Fibroblast of skin of left quadriceps (primary cell): ENCODE data around the gene ROBO1.

Experiments
- DNase-seq, 2 experiments: peaks; one replicate each; pipeline ENCODE4 v3.0.0-alpha.2; 2013; ENCODE audit warnings: low read depth in 2 of 2

Gene ROBO1

GRCh38 chr3:78848392-78849288 lies 919.2 kb downstream of the ROBO1 start:
- no peak for DNase-seq

GRCh38 chr3:78847603-78848002 lies 920.2 kb downstream of the ROBO1 start:
- DNase-seq: no peak

- DNase-seq: no peak
Observed at GRCh38 chr3:78847203-78847602, 920.6 kb downstream of the ROBO1 start.

GRCh38 chr3:78846718-78847117 lies 921.1 kb downstream of the ROBO1 start:
- peak in 1 of 2 experiments; percentile 32 for DNase-seq

- no peak for DNase-seq
Observed at GRCh38 chr3:78845605-78846004, 922.2 kb downstream of the ROBO1 start.

GRCh38 chr3:78844307-78844706 lies 923.5 kb downstream of the ROBO1 start:
- DNase-seq: no peak

GRCh38 chr3:78839693-78840092 lies 928.1 kb downstream of the ROBO1 start:
- DNase-seq: no peak

- DNase-seq: no peak
Observed at GRCh38 chr3:78838362-78838761, 929.4 kb downstream of the ROBO1 start.

- DNase-seq: no peak
Observed at GRCh38 chr3:78834910-78835309, 932.9 kb downstream of the ROBO1 start.

- DNase-seq: no peak
Observed at GRCh38 chr3:78832785-78833204, 935.0 kb downstream of the ROBO1 start.

- DNase-seq: no peak
Observed at GRCh38 chr3:78831446-78831972, 936.3 kb downstream of the ROBO1 start.

GRCh38 chr3:78830470-78830869 lies 937.3 kb downstream of the ROBO1 start:
- no peak for DNase-seq

GRCh38 chr3:78827618-78828017 lies 940.2 kb downstream of the ROBO1 start:
- DNase-seq: no peak

- DNase-seq: peak; percentile 55 to 60
Observed at GRCh38 chr3:78825858-78826215, 942.0 kb downstream of the ROBO1 start.

GRCh38 chr3:78825118-78825857 lies 942.5 kb downstream of the ROBO1 start:
- no peak for DNase-seq

GRCh38 chr3:78823859-78824258 lies 943.9 kb downstream of the ROBO1 start:
- peak; percentile 17 to 24 for DNase-seq

GRCh38 chr3:78823434-78823833 lies 944.4 kb downstream of the ROBO1 start:
- DNase-seq: no peak

GRCh38 chr3:78822726-78823125 lies 945.1 kb downstream of the ROBO1 start:
- DNase-seq: no peak

GRCh38 chr3:78820542-78820941 lies 947.3 kb downstream of the ROBO1 start:
- no peak for DNase-seq

GRCh38 chr3:78818161-78818985 lies 949.4 kb downstream of the ROBO1 start:
- DNase-seq: no peak

GRCh38 chr3:78814893-78815562 lies 952.8 kb downstream of the ROBO1 start:
- DNase-seq: no peak
